Right atrium auricular region (tissue), 2 donors: Measurements from ENCODE around the gene EIF4E2. TPM values are rescaled to one million over a fixed set of nuclear protein-coding genes. Genes with fewer than 3 reads are reported as not detected.

Experiments
- DNase-seq: peaks from one replicate; pipeline ENCODE4 v3.0.0-alpha.2; 2019; ENCODE audit warnings: low spot score
- H3K27ac ChIP-seq, 2 donors: fragments of 200-600 bp; sonication (generic); 1 replicate in 1 of 2; 2 replicates in 1 of 2; pipeline ENCODE4 v1.5.1; 2016 to 2019
- H3K27me3 ChIP-seq, 2 donors: fragments of 200-600 bp; sonication (generic); one replicate each; pipeline versions ENCODE4 v1.5.1 to v1.6.0; 2017 to 2019
- H3K36me3 ChIP-seq: fragments of 200-600 bp; sonication (generic); one replicate; pipeline ENCODE4 v1.5.1; 2016
- H3K4me1 ChIP-seq, 2 donors: fragments of 200-600 bp; sonication (generic); one replicate each; pipeline versions ENCODE4 v1.5.1 to v1.6.0; 2017 to 2019
- H3K4me3 ChIP-seq, 2 donors: fragments of 200-600 bp; sonication (generic); 1 replicate in 1 of 2; 2 replicates in 1 of 2; pipeline ENCODE4 v1.5.1; 2017 to 2019; ENCODE audit warnings: mild to moderate bottlenecking in 1 of 2, moderate library complexity in 1 of 2
- H3K9me3 ChIP-seq, 2 donors: fragments of 200-600 bp; sonication (generic); one replicate each; pipeline ENCODE4 v1.5.1; 2019
- CTCF ChIP-seq, 2 donors: fragments of 200-600 bp; sonication (generic); IDR thresholded peaks; one replicate each; pipeline ENCODE4 v1.5.1; 2019; ENCODE audit warnings: antibody characterized with exemption in 2 of 2
- total RNA-seq, 2 donors: library from RNA; depleted of rRNA; stranded (reverse); fragments of >200 nt; gene quantifications; one replicate each; pipeline ENCODE4 v1.1.0, GENCODE V29; 2016

Gene EIF4E2
- total RNA-seq, 2 donors from 2014 or later: 23.3 to 23.4 TPM

- no peak for DNase-seq
- peaks cover 0 to 20% of the 10 kb centered on the region in 2 donors for H3K27me3 ChIP-seq
- TF ChIP-seq CTCF (IDR thresholded peaks at IDR 0.05): no peak
Measured at GRCh38 chr2:232519581-232520438, 30.7 kb upstream of the EIF4E2 start, which contains the start of gene PRSS56. Gene PRSS56 (plus strand): TSS chr2:232520388. CDS start chr2:232520599, 211 bp downstream.

GRCh38 chr2:232520489-232520888 lies 30.0 kb upstream of the EIF4E2 start:
- peaks cover 0 to 20% of the 10 kb centered on the region in 2 donors for H3K27me3 ChIP-seq
- TF ChIP-seq CTCF (IDR thresholded peaks at IDR 0.05): no peak
- no peak overlapping the region for H3K27ac ChIP-seq
- no peak for DNase-seq
- no peak overlapping the region for H3K4me3 ChIP-seq
- H3K9me3 ChIP-seq: no peaks in the 10 kb centered on the region
- H3K4me1 ChIP-seq: peaks cover 0 to 36% of the 10 kb centered on the region in 2 donors
- H3K36me3 ChIP-seq: no peaks in the 10 kb centered on the region

More at GRCh38 chr2:232519581-232520438, 30.7 kb upstream of the EIF4E2 start, which contains the start of gene PRSS56:
- H3K27ac ChIP-seq: no peak within 1 kb of the TSS
- no peaks in the 10 kb centered on the region for H3K9me3 ChIP-seq
- peaks cover 0 to 30% of the 10 kb centered on the region in 2 donors for H3K4me1 ChIP-seq
- H3K36me3 ChIP-seq: no peaks in the 10 kb centered on the region
- H3K4me3 ChIP-seq: no peak within 1 kb of the TSS

GRCh38 chr2:232521098-232521497 lies 29.4 kb upstream of the EIF4E2 start:
- H3K36me3 ChIP-seq: no peaks in the 10 kb centered on the region
- H3K27me3 ChIP-seq: peaks cover 0 to 20% of the 10 kb centered on the region in 2 donors
- DNase-seq: no peak
- no peak overlapping the region for H3K27ac ChIP-seq
- no peaks in the 10 kb centered on the region for H3K9me3 ChIP-seq
- TF ChIP-seq CTCF (IDR thresholded peaks at IDR 0.05): no peak
- no peak overlapping the region for H3K4me3 ChIP-seq
- peaks cover 0 to 43% of the 10 kb centered on the region in 2 donors for H3K4me1 ChIP-seq

- TF ChIP-seq CTCF (IDR thresholded peaks at IDR 0.05): peak; percentile 94 to 97
- no peak for DNase-seq
- H3K9me3 ChIP-seq: no peaks in the 10 kb centered on the region
- peaks cover 0 to 20% of the 10 kb centered on the region in 2 donors for H3K27me3 ChIP-seq
- no peaks in the 10 kb centered on the region for H3K36me3 ChIP-seq
- H3K4me1 ChIP-seq: peaks cover 0 to 47% of the 10 kb centered on the region in 2 donors
- H3K27ac ChIP-seq: no peak overlapping the region
- H3K4me3 ChIP-seq: peak overlapping the region; percentile 10 to 30
Measured at GRCh38 chr2:232521959-232522622, 28.4 kb upstream of the EIF4E2 start.

- DNase-seq: no peak
- no peak overlapping the region for H3K27ac ChIP-seq
Measured at GRCh38 chr2:232522623-232523401, 27.7 kb upstream of the EIF4E2 start.

More at GRCh38 chr2:232522623-232523401, 27.7 kb upstream of the EIF4E2 start:
- H3K36me3 ChIP-seq: no peaks in the 10 kb centered on the region
- peaks cover 0 to 20% of the 10 kb centered on the region in 2 donors for H3K27me3 ChIP-seq
- peak overlapping the region in 1 of 2 donors; percentile 30 for H3K4me3 ChIP-seq
- H3K4me1 ChIP-seq: peaks cover 0 to 47% of the 10 kb centered on the region in 2 donors
- no peaks in the 10 kb centered on the region for H3K9me3 ChIP-seq
- no peak for TF ChIP-seq CTCF (IDR thresholded peaks at IDR 0.05)
